GM12801 (cell line): ENCODE data around the gene FRS2.

Source experiments
- TF ChIP-seq, protein P1 (sequence below): IDR thresholded peaks from one replicate; pipeline ENCODE4 v1.5.1; 2011; ENCODE audit warnings: control low read depth; ENCODE audit not compliant: insufficient read length; ENCODE audit errors: extremely low read depth

FRS2 gene

DNA sequence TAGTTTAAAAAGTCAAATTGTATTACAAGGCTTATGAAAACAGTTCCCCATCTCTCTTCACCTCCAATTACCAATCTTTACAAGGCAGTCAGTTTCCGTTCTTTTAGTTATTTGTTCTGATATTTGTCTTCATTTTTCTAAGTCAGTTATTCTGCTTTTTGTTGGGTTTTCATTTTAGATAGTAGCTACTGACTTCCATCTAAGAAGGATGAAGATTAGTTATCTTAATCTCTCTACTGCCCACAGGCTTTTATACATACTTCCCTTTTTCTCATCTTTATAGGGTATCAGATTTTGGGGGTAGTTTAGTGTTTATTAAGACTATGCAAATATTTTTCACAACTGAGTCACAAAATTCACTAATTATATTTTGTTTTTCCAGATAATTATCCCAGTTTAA lies 38.4 kb downstream of the FRS2 start:
- TF ChIP-seq, protein P1, sequence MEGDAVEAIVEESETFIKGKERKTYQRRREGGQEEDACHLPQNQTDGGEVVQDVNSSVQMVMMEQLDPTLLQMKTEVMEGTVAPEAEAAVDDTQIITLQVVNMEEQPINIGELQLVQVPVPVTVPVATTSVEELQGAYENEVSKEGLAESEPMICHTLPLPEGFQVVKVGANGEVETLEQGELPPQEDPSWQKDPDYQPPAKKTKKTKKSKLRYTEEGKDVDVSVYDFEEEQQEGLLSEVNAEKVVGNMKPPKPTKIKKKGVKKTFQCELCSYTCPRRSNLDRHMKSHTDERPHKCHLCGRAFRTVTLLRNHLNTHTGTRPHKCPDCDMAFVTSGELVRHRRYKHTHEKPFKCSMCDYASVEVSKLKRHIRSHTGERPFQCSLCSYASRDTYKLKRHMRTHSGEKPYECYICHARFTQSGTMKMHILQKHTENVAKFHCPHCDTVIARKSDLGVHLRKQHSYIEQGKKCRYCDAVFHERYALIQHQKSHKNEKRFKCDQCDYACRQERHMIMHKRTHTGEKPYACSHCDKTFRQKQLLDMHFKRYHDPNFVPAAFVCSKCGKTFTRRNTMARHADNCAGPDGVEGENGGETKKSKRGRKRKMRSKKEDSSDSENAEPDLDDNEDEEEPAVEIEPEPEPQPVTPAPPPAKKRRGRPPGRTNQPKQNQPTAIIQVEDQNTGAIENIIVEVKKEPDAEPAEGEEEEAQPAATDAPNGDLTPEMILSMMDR = no peak

DNA sequence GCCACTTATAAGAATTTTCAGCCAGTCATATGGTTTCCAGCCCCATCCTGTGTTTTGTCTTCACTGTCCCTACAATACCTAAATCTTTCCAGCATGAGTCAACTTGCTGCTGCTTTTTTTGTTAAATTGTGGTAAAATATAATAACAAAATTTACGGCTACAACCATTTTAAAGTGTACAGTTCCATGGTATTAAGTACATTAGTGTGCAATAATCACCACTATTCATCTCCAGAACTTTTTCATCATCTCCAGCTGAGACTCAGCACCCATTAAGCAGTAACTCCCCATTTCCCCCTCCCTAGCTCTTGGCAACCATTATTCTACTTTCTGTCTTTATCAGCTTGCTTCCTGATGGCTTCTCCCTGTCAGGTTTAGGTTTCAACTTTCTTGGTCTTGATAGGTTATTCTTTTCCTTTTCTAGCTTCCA lies 39.1 kb downstream of the FRS2 start:
- TF ChIP-seq, protein P1 = no peak

DNA sequence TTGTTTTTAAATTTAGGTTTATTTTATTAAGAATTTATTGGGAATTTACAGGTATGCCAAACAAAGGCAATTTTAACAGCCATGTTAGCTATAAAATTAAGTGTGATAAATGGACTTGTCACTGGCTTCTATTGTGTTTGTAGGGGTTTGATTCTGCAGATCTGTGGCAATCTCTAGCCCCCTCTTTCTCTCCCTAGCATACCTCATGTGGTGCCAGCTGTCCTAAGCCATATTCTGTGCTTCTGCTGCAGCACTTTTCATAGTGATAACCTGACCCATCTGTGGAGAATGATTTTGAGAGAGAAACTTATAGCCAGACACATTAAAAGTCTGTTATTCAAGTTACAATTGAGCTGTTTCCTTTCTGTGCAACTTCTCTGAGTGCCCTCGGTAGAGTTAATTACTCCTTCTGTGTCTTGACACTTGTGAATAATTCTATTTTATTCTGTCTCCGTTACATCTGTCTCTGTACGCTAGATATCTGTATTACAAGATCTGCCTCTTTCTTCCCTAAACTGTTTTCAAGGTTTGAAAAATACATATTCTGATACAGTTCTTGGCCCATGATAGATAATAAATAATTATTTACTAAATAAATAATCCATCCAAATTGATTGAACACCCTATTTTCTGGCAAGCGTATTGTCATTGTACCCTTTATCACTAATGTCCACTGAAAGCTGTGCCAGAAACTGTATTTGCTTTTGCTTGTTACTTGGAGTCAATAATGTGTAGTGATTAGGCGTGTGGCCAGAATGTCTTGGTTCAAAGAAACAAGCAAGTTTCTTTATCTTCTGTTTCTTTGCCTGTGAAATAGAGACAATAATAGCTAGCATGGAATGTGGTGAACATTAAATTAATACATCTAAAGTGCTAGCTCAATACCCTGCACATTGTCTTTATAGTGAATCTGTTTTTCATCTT lies 40.0 kb downstream of the FRS2 start:
- TF ChIP-seq, protein P1 = no peak

DNA sequence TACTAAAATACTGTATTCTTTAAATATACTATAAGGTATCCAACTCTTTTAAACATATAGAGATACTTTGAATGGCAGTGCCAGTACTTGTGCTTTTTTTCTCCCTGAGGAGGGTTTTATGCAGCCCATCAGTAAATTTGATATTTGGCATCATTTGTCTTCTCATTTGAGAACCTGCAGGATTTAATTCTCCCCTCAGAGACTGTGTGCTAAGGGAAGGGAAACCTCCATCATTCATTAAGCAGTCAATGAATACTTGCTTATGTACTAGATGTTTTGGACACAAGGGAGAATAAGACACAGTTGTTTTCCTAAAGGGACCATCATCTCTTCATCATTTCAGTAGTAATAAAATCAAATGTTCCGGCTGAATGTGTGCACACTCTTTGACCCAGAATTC lies 40.8 kb downstream of the FRS2 start:
- TF ChIP-seq, protein P1 = no peak

DNA sequence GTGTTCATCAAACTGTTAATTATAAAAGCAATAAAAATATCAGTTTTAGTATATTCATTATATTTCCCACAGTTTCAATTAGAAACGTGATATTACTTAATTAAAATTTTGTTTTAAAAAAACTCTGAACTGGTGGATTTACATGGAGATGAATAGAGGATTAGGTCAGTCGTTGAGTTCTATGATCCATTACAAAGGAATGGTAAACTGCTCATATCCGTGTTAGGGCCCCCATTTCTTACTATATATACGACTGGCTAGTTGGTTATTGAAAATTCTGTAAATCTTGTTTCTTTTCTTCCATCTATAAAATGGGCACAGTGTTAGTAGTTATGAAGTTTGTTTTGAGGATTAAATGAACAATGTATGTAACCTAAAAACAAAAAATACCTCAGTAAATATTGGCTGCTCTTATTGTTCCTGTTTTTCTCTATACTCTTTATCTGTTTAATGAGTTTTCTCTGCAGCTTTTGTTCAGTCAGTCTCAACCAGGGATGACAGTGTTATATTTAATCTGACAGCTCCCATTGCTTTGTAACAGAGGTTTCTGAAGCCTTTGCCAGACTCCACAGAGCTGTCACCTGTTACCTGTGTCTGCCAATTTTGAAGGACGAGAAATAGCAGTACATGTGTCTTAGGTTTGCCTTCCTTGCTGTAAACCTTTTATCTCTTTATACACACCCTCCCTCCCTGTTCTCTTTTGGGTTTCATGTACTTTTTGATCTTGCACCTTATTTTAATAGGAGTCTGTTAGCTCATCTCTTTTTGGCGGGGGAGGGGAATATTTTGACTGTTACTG lies 41.5 kb downstream of the FRS2 start:
- TF ChIP-seq, protein P1 = no peak

DNA sequence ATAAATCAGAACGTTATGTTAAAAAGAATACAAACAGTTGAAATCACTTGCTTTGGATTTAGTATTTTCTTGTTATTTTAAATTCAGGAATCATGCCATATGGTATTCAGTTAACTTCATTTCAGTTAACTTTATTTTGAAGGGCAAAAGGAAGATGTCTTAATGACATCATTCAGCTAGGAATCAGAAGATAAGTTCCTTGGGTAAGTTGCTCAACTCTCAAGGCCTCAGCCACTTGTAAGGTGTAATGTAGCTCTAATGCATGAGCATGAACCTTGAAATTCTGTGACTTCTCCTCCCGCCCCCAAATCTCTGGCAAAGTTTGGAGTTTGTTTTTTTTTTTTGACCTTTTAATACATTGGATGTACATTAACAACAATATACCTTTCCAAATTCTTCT lies 42.6 kb downstream of the FRS2 start:
- TF ChIP-seq, protein P1 = no peak

DNA sequence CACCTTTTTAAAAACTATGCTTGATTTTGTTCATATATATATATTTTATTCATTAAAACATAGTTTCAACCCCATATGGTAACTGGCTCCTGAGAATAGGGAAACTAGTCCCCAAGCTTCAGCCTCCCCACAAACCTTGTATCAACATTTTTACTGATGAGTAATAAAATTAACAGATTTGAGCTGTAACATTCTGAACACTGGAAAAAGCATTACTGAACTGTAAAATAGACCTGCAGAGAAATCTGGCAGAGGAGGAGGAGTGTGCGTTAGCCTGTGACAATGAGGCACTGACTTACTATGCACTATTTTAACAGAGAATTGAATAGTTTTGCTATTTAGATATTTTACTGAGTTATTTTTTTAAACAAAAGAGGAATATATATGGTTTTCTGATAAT lies 43.1 kb downstream of the FRS2 start:
- TF ChIP-seq, protein P1 = no peak
